ENCODE measurements around the gene ATG14.
A peak's percentile ranks its signal among the peaks of the same experiment; 100 is the strongest.

Gene ATG14

DNA sequence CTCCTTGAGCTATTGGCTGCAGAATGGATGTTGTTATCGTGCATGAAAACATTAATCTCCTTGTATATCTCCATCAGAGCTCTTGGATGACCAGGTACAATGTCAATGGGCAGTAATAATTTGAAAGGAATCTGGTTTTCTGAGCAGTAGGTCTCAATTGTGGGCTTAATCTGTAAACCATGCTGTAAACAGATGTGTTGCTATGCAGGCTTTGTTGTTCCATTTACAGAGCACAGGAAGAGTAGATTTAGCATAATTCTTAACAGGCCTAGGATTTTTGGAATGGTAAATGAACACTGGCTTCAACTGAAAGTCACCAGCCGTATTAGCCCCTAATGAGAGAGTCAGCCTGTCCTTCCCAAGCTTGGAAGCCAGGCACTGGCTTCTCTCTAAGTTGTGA lies 50.4 kb downstream of the ATG14 start:
- H3K4me3 ChIP-seq (ENCODE audit: control insufficient read depth, low read depth, low read length), result no peak overlapping the region
- TF ChIP-seq, protein P1, sequence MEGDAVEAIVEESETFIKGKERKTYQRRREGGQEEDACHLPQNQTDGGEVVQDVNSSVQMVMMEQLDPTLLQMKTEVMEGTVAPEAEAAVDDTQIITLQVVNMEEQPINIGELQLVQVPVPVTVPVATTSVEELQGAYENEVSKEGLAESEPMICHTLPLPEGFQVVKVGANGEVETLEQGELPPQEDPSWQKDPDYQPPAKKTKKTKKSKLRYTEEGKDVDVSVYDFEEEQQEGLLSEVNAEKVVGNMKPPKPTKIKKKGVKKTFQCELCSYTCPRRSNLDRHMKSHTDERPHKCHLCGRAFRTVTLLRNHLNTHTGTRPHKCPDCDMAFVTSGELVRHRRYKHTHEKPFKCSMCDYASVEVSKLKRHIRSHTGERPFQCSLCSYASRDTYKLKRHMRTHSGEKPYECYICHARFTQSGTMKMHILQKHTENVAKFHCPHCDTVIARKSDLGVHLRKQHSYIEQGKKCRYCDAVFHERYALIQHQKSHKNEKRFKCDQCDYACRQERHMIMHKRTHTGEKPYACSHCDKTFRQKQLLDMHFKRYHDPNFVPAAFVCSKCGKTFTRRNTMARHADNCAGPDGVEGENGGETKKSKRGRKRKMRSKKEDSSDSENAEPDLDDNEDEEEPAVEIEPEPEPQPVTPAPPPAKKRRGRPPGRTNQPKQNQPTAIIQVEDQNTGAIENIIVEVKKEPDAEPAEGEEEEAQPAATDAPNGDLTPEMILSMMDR (IDR thresholded peaks at IDR 0.05; ENCODE audit: control insufficient read depth, insufficient read depth, low read depth, low read length, missing control alignments), result no peak
- DNase-seq (ENCODE audit: low read depth), result no peak

DNA sequence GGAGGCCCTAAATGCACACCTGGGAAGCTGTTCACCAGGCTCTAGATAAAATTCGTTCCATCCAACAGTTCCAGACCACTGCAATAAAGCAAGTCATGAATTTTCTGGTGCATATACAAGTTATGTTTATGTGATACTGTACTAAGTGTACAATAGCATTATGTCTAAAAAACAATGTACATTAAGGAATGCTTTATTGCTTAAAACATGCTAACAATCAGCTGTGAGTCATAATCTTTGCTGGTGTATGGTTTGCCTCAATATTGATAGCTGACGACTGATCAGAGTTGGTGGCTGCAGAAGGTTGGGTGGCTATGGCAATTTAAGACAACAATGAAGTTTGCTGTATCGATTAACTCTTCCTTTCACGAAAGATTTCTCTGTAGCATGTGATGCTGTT lies 52.3 kb downstream of the ATG14 start:
- no peak for DNase-seq (ENCODE audit: low read depth)
- no peak overlapping the region for H3K4me3 ChIP-seq (ENCODE audit: control insufficient read depth, low read depth, low read length)
- TF ChIP-seq, protein P1 (IDR thresholded peaks at IDR 0.05; ENCODE audit: control insufficient read depth, insufficient read depth, low read depth, low read length, missing control alignments), result no peak

DNA sequence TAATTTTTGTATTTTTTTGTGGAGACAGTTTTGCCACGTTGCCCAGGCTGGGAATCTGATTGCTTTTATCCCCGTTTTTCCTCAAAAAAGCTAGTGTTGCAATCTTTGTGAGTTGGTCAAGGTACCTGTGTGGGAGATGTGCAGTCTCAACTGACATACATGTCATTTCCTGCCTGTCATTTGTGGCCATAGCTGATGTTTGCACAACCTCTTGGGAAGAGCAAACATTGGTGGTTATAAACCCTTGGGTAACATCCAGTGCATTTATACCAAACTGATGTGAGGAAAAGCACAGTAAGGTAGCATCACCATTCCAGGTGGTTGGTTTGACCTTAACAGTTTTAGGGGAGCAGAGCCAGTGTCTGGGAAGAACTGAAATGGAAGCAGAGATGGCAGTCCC lies 54.7 kb downstream of the ATG14 start:
- no peak for DNase-seq (ENCODE audit: low read depth)
- TF ChIP-seq, protein P1 (IDR thresholded peaks at IDR 0.05; ENCODE audit: control insufficient read depth, insufficient read depth, low read depth, low read length, missing control alignments), result no peak
- H3K4me3 ChIP-seq (ENCODE audit: control insufficient read depth, low read depth, low read length), result no peak overlapping the region

DNA sequence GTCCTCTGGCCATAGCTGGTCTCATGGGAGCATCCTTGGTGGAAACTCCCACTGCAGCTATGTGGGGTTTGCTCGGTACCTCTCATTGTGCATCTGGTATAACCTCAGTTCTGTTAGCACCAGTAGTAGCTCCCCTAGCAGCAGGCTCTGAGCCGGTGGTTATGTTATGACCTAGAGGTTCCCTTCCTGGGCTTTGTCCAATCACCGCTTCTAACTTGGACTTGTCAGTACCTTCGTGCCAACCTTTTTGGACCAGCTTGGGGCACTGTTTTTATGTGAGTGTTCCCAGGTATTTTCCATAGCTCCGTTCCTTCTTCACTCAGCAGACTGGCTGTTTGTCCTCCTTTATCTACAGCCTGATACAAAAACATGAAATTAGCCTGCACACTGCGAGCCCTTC lies 55.7 kb downstream of the ATG14 start:
- DNase-seq (ENCODE audit: low read depth), result no peak
- TF ChIP-seq, protein P1 (IDR thresholded peaks at IDR 0.05; ENCODE audit: control insufficient read depth, insufficient read depth, low read depth, low read length, missing control alignments), result no peak
- no peak overlapping the region for H3K4me3 ChIP-seq (ENCODE audit: control insufficient read depth, low read depth, low read length)

DNA sequence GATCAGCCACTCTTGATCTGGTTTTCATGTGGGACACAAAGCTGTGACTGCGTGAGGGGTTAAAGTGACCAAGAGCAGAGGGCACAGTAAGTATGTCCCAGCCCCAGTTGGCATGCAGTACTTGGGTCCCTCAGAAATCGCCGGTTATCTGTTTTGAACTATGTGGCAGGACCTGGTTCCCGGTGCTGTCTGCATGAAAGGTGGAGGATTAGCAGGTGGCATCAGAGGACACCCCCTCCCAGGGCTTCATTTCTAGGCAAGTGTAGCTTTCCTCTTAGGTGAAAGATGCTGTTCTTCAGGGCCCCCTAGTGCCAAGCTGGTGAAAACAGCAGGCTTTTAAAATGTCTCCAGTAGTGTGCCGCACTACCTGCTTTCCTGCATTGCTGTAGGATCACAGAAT lies 57.1 kb downstream of the ATG14 start:
- TF ChIP-seq, protein P1 (IDR thresholded peaks at IDR 0.05; ENCODE audit: control insufficient read depth, insufficient read depth, low read depth, low read length, missing control alignments), result peak; percentile 66
- no peak for DNase-seq (ENCODE audit: low read depth)

DNA sequence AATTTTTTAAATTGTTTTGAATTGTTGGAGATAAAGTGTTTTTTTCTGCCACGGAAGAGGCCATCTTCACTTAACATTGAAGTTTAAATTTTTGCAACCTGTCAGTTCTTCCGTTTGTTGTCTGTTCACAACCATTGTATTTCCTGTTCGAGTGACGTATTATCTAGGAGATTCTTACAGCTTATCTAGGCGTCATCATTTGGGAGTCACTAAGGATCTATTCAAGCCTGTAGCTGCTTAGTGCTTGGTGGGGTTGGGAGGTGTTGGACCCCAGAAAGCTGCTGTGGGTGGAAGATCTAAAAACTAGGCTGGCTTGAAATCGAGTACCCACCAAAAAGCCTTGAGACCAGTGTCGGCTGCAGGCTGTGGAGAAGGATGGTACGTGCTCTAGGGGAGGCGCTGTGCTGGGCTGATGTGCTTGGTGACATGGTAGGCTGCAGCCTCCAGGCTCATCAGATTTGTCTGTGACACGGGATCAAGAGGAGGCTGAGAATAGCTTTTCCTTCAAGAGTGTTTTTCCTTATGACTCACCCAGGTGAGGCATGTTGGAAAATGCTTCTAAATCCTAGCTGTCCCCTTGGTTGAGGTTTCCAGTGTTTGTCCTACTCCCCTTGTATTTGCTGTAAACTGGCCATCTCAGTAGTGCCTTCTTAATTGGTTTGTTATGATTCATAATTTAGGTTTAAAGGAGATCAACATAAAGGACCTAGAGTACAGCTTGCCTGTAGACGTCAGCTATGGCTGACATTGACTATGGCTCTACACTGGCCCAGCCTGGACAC lies 57.8 kb downstream of the ATG14 start:
- DNase-seq (ENCODE audit: low read depth), result no peak
- H3K4me3 ChIP-seq (ENCODE audit: control insufficient read depth, low read depth, low read length), result no peak overlapping the region
- TF ChIP-seq, protein P1 (IDR thresholded peaks at IDR 0.05; ENCODE audit: control insufficient read depth, insufficient read depth, low read depth, low read length, missing control alignments), result no peak

More for the DNA sequence above, 57.1 kb downstream of the ATG14 start:
- no peak overlapping the region for H3K4me3 ChIP-seq (ENCODE audit: control insufficient read depth, low read depth, low read length)
